Vein endothelial cell (primary cell): ENCODE data around the gene PXDC1. TPM values are rescaled to one million over a fixed set of nuclear protein-coding genes. Genes with fewer than 3 reads are reported as not detected.

Experiments
- small RNA-seq: library from RNA; depleted of rRNA; stranded (forward); fragments of <200 nt; gene quantifications from one replicate; pipeline ENCODE3, GENCODE V24; 2012
- total RNA-seq: library from RNA; depleted of rRNA; stranded (reverse); fragments of >200 nt; gene quantifications from 2 replicates; pipeline ENCODE4 v1.2.3, GENCODE V29; 2012

PXDC1 gene
- 96.6 and 164 TPM in 2 replicates for total RNA-seq

GRCh38 chr6:3751077-3751729 is at the start of gene PXDC1:
PXDC1 (minus strand) TSS chr6:3751713; CDS start chr6:3751531, 182 bp downstream.

Small RNAs within 50 kb of the gene (small RNA-seq; reads per million reads assigned to genes)
- gene AL033523.1, result not detected

Other genes starting within 250 kb of the PXDC1 start
- 3.5 and 5.6 TPM in 2 replicates for gene FAM50B, start 97.7 kb upstream of the PXDC1 start, total RNA-seq